ENCODE results near the gene TCF7L2.

The TCF7L2 gene

DNA sequence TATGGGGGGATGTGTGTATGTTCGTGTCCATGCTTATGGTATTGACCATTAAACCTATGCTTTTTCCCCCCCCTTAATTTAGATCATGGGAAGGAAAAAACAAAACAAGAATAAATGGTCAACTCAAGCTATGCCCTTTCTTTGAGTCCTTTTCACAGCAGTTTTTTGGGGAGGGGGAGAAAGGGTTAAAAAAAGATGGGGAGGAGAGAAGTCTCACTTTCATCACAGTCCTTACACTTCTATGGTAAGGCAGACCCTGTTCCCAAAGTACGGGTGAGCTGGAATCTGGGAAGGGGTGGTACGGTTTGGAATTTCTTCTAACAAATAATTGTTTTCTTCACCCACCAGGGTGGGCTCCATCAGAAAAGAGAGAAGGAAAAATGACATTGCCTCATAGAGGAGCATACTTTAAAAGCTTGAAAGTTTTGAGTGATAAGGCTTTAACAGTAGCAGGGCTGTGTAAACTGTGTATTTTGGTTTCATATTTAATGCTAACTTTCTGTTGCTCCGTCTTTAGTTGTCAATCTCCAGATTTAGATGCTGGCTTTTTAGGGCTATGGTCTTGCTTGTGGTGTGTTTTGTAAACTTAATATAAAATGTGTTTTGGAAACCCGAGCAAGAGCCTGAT lies 180.1 kb downstream of the TCF7L2 start:
- no peak for DNase-seq

- DNase-seq: no peak
These were observed 181.7 kb downstream of the TCF7L2 start for GRCh38 chr10:113131613-113132261.

GRCh38 chr10:113132591-113133121 lies 182.6 kb downstream of the TCF7L2 start:
- DNase-seq: no peak

DNA sequence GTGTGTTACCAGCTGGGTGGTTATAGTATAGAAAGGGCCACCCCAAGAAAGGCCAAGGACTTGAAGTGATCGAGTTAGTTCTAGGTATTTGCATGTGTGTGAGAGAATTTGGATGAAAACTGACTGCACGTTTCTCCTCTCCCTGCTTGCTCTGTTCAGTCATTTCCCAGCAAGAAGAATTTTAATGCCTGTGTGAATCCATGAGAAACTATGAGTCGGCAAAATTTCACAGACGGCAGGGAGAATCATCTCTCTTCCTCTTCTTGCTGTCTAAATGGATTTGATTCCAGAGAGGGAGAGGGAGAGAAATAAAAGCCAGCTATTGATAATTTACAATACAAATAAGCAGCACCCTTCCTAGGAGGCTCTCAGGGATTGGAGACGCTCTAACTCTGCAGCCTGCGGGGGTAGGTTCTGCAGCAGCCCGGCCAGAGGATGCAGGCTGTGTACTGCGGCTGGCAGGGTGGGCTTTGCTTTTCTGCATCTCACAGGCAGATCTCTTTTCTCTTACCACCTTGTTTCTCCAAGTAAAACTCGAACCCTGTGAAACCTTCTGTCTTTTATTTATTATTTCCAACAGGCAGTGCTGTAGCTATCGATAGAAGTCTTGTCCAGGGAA lies 183.6 kb downstream of the TCF7L2 start:
- DNase-seq: no peak

- no peak for DNase-seq
These were observed 185.0 kb downstream of the TCF7L2 start for GRCh38 chr10:113135025-113135424.

DNA sequence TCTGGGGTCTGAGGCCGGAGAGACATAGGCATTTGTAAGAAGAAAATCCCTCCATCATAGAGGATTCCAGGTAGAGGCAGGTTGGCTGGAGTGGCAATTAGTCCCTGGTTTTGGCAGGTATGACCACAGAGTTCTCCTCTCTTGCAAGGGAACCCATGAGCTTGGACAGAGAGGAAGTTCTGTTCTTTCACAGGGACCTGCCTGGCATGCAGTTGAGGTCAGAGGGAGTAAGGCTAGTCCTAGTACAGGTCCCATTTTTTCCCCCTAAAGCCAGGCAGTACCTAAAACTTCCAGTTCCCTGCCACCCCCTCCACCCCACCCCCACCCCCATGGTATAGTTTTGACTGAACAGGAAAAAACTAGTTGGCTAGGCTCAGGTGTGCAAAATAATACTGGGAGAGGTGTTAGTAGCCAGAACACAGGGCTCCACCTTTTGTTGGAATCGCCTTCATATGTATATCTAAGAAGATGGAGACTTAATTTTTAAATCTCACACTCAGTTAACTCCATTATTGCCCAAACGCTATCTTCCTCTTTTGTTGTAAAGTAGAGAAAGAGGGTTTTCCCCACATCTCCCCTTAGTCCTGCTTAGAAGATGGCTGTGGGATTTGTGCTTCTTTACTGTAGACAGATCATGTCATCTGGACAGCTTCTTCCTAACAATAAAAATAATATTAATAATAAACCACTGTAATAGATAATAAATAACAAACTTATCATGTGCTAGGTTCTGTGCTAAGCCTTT lies 188.1 kb downstream of the TCF7L2 start:
- DNase-seq: no peak

GRCh38 chr10:113138937-113139585 lies 189.0 kb downstream of the TCF7L2 start:
- no peak for DNase-seq

DNA sequence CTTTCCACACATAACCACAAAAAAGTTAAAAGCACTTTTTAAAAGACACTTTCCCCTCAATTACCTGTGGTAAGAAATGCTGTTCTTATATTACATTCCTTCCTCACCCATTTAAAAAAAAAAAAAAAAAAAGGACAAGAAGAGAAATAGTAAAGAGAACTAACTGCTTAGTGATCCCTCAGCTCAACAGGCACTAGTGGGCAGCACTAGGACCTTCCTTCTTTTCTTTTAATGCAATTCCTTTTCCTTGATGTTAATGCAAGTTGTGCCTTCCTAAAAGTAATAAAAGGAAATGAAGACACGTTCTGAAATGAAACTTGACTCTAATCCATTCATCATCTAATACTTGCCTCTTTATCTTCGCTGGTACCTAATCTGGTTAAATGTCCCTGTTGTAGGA lies 189.7 kb downstream of the TCF7L2 start:
- DNase-seq: no peak

- no peak for DNase-seq
These were observed 190.3 kb downstream of the TCF7L2 start for GRCh38 chr10:113140143-113141011.

DNA sequence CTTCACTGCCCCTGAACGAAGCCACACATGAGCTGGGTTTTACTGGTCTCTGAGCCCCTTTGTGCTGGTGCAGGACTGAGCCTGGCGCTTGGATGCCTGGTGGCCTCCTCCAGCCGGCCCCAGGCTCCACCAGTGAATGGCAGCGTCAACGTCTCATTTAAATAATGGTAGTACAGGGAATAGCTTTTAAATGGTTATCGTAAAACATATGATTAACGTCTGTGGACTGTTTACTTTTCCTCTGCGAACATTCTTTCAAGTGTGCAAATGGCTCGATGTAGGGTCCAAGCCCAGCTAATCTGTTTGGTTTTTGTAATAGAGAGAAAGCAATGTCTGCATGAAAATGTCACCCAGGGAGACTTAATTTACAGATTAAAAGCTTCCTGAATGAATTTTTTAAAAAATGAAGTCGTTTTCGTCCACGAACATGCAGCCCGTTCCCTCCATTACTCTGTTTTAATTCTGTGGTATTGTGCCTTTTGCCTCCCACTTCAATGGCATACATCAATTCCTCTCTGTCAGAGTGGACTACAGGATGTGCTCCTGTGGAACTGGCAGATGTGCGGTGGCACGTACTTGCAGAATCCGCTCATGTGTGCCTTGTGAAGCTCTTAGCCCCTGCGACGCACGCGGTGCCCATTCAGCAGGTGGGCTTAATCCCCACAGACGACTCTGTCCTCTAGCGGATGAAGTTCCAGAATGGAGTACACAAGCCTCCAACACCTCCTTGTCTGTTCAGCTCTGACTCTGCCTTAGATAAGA lies 192.7 kb downstream of the TCF7L2 start:
- DNase-seq: no peak

GRCh38 chr10:113144576-113144975 lies 194.5 kb downstream of the TCF7L2 start:
- DNase-seq: no peak

- DNase-seq: no peak
These were observed 198.2 kb downstream of the TCF7L2 start for GRCh38 chr10:113148071-113148825.

- no peak for DNase-seq
These were observed 198.9 kb downstream of the TCF7L2 start for GRCh38 chr10:113148901-113149300.

- DNase-seq: no peak
These were observed 199.6 kb downstream of the TCF7L2 start for GRCh38 chr10:113149626-113150025.

GRCh38 chr10:113151190-113151666 lies 201.2 kb downstream of the TCF7L2 start:
- DNase-seq: no peak

GRCh38 chr10:113153493-113154102 lies 203.6 kb downstream of the TCF7L2 start:
- DNase-seq: no peak

- DNase-seq: no peak
These were observed 207.4 kb downstream of the TCF7L2 start for GRCh38 chr10:113157441-113157840.

DNA sequence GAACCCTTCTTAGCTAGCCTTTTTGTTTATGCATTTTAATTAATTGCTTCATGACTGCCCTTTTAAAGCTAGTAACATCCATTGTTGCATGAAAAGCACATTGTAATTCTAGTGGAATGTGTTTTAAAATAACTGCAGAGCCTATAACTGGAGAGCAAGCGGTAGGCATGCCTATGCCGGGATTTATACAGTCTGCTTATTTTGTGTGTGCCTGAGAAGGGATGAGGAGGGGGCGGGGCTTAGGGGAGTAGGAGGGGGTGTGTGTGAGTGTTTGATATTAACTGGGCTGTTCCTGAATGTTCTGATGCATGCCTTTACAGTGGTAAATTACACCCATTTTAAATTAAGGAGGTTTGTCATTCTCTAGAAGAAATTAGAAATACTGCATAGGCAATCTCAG lies 208.1 kb downstream of the TCF7L2 start:
- no peak for DNase-seq

DNA sequence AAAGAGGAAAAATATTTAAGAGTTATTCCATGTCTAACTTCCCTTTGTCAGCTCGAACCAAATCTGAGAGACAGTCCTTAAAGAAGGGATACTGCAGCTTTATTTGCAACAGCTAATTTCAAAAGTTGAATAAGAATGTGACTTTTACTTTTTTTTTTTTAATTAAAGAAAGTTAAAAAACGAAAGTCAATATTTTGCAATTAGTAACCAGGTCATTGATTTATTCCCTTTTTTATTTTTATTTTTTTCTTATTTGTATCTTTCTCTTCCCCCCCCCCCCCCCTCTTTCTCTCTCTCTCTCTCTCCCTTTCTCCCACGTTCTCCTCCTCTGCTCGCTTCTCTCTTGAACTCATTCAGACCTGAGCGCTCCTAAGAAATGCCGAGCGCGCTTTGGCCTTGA lies 209.5 kb downstream of the TCF7L2 start:
- no peak for DNase-seq

- no peak for DNase-seq
These were observed 210.6 kb downstream of the TCF7L2 start for GRCh38 chr10:113160641-113161040.

All from SHP77 (cell line).